ENCODE measurements around the gene ZNF611.

- no peak for TF ChIP-seq TAF1 (IDR thresholded peaks at IDR 0.05; ENCODE audit: borderline replicate concordance, low read depth, low read length)
- no peak for TF ChIP-seq SIX5 (IDR thresholded peaks at IDR 0.05; ENCODE audit: low read depth, low read length, severe bottlenecking)
- TF ChIP-seq PAX5 (IDR thresholded peaks at IDR 0.05; ENCODE audit: borderline replicate concordance, low read depth, low read length): no peak
- TF ChIP-seq, protein P1, sequence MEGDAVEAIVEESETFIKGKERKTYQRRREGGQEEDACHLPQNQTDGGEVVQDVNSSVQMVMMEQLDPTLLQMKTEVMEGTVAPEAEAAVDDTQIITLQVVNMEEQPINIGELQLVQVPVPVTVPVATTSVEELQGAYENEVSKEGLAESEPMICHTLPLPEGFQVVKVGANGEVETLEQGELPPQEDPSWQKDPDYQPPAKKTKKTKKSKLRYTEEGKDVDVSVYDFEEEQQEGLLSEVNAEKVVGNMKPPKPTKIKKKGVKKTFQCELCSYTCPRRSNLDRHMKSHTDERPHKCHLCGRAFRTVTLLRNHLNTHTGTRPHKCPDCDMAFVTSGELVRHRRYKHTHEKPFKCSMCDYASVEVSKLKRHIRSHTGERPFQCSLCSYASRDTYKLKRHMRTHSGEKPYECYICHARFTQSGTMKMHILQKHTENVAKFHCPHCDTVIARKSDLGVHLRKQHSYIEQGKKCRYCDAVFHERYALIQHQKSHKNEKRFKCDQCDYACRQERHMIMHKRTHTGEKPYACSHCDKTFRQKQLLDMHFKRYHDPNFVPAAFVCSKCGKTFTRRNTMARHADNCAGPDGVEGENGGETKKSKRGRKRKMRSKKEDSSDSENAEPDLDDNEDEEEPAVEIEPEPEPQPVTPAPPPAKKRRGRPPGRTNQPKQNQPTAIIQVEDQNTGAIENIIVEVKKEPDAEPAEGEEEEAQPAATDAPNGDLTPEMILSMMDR (IDR thresholded peaks at IDR 0.05 in 2 of 3, conservative IDR thresholded peaks at IDR 0.05 in 1 of 3; ENCODE audit: control insufficient read depth in 2 of 3, extremely low read depth in 1 of 3, insufficient read depth in 1 of 3, low read depth in 3 of 3, low read length in 3 of 3): no peak
These were observed 34.2 kb downstream of the ZNF611 start for GRCh38 chr19:52700673-52701072.
